ENCODE measurements around the gene CSAG3.
"Not testable (repeated sequence)": the region's sequence is repeated elsewhere in the genome, so short reads cannot be mapped to it uniquely, and the experiment has no call there.

The CSAG3 gene

GRCh38 chrX:152758918-152759317, at the start of gene CSAG3:
CSAG3 (plus strand) TSS chrX:152759218.
- DNase-seq (ENCODE audit: low spot score): not testable (repeated sequence)

- not testable (repeated sequence) for DNase-seq (ENCODE audit: low spot score)
Measured at GRCh38 chrX:152713195-152713594, 45.8 kb upstream of the CSAG3 start.

GRCh38 chrX:152713815-152714787, 44.9 kb upstream of the CSAG3 start, which contains the start of gene MAGEA2B:
MAGEA2B (plus strand) TSS chrX:152714628; CDS start chrX:152717107, 2,479 bp downstream.
- DNase-seq (ENCODE audit: low spot score): not testable (repeated sequence)

GRCh38 chrX:152725409-152725808, 33.6 kb upstream of the CSAG3 start:
- DNase-seq (ENCODE audit: low spot score): no peak

GRCh38 chrX:152733261-152733975, 25.6 kb upstream of the CSAG3 start, which contains the start of the genes CSAG1 and MAGEA12:
CSAG1 (minus strand) TSS chrX:152733721; CDS start chrX:152732460, 1,261 bp downstream.
MAGEA12 (plus strand) TSS chrX:152733757; CDS start chrX:152736162, 2,405 bp downstream.
- DNase-seq (ENCODE audit: low spot score): no peak

GRCh38 chrX:152734143-152734858, 24.7 kb upstream of the CSAG3 start:
- not testable (repeated sequence) for DNase-seq (ENCODE audit: low spot score)

GRCh38 chrX:152735101-152735500, 23.9 kb upstream of the CSAG3 start:
- no peak for DNase-seq (ENCODE audit: low spot score)

- no peak for DNase-seq (ENCODE audit: low spot score)
Measured at GRCh38 chrX:152735860-152736511, 23.0 kb upstream of the CSAG3 start.

- not testable (repeated sequence) for DNase-seq (ENCODE audit: low spot score)
Measured at GRCh38 chrX:152736528-152736927, 22.5 kb upstream of the CSAG3 start.

GRCh38 chrX:152738560-152738959, 20.5 kb upstream of the CSAG3 start:
- no peak for DNase-seq (ENCODE audit: low spot score)

GRCh38 chrX:152753686-152754650, 5.0 kb upstream of the CSAG3 start, which contains the start of gene MAGEA2:
MAGEA2 (minus strand) TSS chrX:152753842; CDS start chrX:152751363, 2,479 bp downstream.
- DNase-seq (ENCODE audit: low spot score): not testable (repeated sequence)

- DNase-seq (ENCODE audit: low spot score): not testable (repeated sequence)
Measured at GRCh38 chrX:152754871-152755270, 4.1 kb upstream of the CSAG3 start.

- not testable (repeated sequence) for DNase-seq (ENCODE audit: low spot score)
Measured at GRCh38 chrX:152759544-152759943, 526 bp downstream of the CSAG3 start.

GRCh38 chrX:152761582-152761981, 2.6 kb downstream of the CSAG3 start:
- not testable (repeated sequence) for DNase-seq (ENCODE audit: low spot score)

GRCh38 chrX:152766562-152766961, 7.5 kb downstream of the CSAG3 start:
- not testable (repeated sequence) for DNase-seq (ENCODE audit: low spot score)

GRCh38 chrX:152769549-152770289, 10.7 kb downstream of the CSAG3 start, which contains the start of gene MAGEA6:
MAGEA6 (minus strand) TSS chrX:152769689; CDS start chrX:152767650, 2,039 bp downstream.
- not testable (repeated sequence) for DNase-seq (ENCODE audit: low spot score)

GRCh38 chrX:152787062-152787461, 28.0 kb downstream of the CSAG3 start:
- DNase-seq (ENCODE audit: low spot score): not testable (repeated sequence)

- DNase-seq (ENCODE audit: low spot score): no peak
Measured at GRCh38 chrX:152798945-152799344, 39.9 kb downstream of the CSAG3 start.

GRCh38 chrX:152806035-152806434, 47.0 kb downstream of the CSAG3 start:
- DNase-seq (ENCODE audit: low spot score): no peak

Measured in hematopoietic multipotent progenitor cell treated with erythropoietin and hydrocortisone succinate and interleukin-3 and kit ligand, for 17 days (in vitro differentiated cells).